ENCODE data around the gene TECTB.

DNA sequence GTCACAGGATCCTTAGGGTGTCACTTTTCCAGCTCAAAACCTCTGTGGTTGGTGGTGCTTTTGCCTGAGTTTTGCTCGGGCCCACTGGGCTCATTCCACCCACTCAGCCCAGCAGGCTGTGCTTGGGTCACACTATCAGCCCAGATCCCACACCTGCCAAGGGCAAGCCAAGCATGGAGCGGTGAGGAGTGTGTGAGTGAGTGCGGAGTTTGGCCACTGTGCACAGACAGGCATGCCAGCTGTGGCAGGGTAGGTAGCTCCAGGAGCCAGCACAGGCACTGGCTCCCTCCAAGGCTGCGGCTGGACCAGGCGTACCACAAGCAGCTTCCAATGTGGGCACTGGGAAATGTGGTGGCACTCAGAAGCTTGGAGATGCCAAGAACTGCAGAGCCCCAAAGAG, 43.9 kb upstream of the TECTB start:
- TF ChIP-seq EZH2 (IDR thresholded peaks at IDR 0.05; ENCODE audit: low read length, missing control alignments), result no peak
- TF ChIP-seq, protein P1, sequence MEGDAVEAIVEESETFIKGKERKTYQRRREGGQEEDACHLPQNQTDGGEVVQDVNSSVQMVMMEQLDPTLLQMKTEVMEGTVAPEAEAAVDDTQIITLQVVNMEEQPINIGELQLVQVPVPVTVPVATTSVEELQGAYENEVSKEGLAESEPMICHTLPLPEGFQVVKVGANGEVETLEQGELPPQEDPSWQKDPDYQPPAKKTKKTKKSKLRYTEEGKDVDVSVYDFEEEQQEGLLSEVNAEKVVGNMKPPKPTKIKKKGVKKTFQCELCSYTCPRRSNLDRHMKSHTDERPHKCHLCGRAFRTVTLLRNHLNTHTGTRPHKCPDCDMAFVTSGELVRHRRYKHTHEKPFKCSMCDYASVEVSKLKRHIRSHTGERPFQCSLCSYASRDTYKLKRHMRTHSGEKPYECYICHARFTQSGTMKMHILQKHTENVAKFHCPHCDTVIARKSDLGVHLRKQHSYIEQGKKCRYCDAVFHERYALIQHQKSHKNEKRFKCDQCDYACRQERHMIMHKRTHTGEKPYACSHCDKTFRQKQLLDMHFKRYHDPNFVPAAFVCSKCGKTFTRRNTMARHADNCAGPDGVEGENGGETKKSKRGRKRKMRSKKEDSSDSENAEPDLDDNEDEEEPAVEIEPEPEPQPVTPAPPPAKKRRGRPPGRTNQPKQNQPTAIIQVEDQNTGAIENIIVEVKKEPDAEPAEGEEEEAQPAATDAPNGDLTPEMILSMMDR (conservative IDR thresholded peaks at IDR 0.05 in 1 of 2, IDR thresholded peaks at IDR 0.05 in 1 of 2; ENCODE audit: low read depth in 1 of 2, low read length in 2 of 2), result no peak
